ENCODE data around the gene UBR4.

- no peak for TF ChIP-seq CTCF (IDR thresholded peaks at IDR 0.05)
- TF ChIP-seq POLR2AphosphoS5 (IDR thresholded peaks at IDR 0.05): no peak
Observed at GRCh38 chr1:19190468-19190867, 19.6 kb downstream of the UBR4 start.
